Measurements from ENCODE around the gene KXD1. TPM values are rescaled to one million over a fixed set of nuclear protein-coding genes. Genes with fewer than 3 reads are reported as not detected.

The KXD1 gene, protein sequence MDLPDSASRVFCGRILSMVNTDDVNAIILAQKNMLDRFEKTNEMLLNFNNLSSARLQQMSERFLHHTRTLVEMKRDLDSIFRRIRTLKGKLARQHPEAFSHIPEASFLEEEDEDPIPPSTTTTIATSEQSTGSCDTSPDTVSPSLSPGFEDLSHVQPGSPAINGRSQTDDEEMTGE
- 10 to 100 TPM; 63.2 to 76.9 (median 68.8) TPM for total RNA-seq
- long read RNA-seq, donor 1, transcript KXD1-201 (5 exons, 1,426 nt) = major isoform, 52 of 78 reads
- long read RNA-seq, donor 1, partial matches to known transcripts = 11 of 78 reads
- long read RNA-seq, donor 1, other reads (novel, unspliced or antisense) = 11 of 78 reads
- long read RNA-seq, donor 2, transcript KXD1-201 (5 exons, 1,426 nt) = major isoform, 46 of 60 reads
- long read RNA-seq, donor 2, partial matches to known transcripts = 0 of 60 reads
- long read RNA-seq, donor 2, other reads (novel, unspliced or antisense) = 7 of 60 reads

GRCh38 chr19:18557411-18558201 is at the start of gene KXD1:
Gene KXD1, plus strand, starts transcription at chr19:18557870. Its CDS starts 4,187 bp downstream, at chr19:18562057.
- intact Hi-C loops (cut with DNase I, micrococcal nuclease) = no loop called here
- H3K4me3 ChIP-seq = peak within 1 kb of the TSS; percentile 62
- ATAC-seq (peak; percentile 99), DNase-seq (peak; percentile 96 to 99 (median 99))
- no peaks in the 10 kb centered on the region for H3K36me3 ChIP-seq (ENCODE audit: low read depth)
- peaks cover 6% of the 10 kb centered on the region for H3K4me1 ChIP-seq (ENCODE audit: low read depth)
- H3K9me3 ChIP-seq = no peaks in the 10 kb centered on the region
- TF ChIP-seq CTCF (IDR thresholded peaks at IDR 0.05) = no peak

DNA sequence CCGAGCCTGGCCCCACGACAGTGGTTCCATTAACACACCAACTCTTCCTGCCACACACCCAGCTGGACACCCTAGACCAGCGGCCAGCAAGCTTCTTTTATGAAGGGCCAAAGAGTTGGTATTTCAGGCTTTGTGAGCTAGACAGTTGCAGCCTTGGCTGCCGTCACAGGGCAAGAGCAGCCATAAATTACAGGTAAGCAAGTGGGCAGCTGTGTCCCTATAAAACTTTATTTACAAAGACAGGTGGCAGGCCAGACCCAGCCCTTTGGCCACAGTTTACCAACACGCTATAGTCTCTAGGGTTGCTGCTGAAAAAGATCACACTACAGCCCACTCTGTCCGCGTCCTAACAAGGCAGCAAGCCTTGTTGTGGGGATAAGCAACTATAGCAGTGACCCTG is 49.1 kb upstream of the KXD1 start:
- H3K4me3 ChIP-seq = no peak overlapping the region
- H3K4me1 ChIP-seq (ENCODE audit: low read depth) = peaks cover 72% of the 10 kb centered on the region
- no peaks in the 10 kb centered on the region for H3K36me3 ChIP-seq (ENCODE audit: low read depth)
- H3K9me3 ChIP-seq = no peaks in the 10 kb centered on the region
- intact Hi-C loops (cut with DNase I, micrococcal nuclease) = no loop called here
- DNase-seq (no peak), ATAC-seq (peak; percentile 3)
- TF ChIP-seq CTCF (IDR thresholded peaks at IDR 0.05) = no peak

GRCh38 chr19:18510216-18510615 is 47.5 kb upstream of the KXD1 start:
- intact Hi-C loops (cut with DNase I, micrococcal nuclease) = no loop called here
- no peaks in the 10 kb centered on the region for H3K9me3 ChIP-seq
- H3K4me3 ChIP-seq = no peak overlapping the region
- no peak for DNase-seq
- peaks cover 70% of the 10 kb centered on the region for H3K4me1 ChIP-seq (ENCODE audit: low read depth)
- H3K36me3 ChIP-seq (ENCODE audit: low read depth) = no peaks in the 10 kb centered on the region
- ATAC-seq = no peak
- TF ChIP-seq CTCF (IDR thresholded peaks at IDR 0.05) = no peak

DNA sequence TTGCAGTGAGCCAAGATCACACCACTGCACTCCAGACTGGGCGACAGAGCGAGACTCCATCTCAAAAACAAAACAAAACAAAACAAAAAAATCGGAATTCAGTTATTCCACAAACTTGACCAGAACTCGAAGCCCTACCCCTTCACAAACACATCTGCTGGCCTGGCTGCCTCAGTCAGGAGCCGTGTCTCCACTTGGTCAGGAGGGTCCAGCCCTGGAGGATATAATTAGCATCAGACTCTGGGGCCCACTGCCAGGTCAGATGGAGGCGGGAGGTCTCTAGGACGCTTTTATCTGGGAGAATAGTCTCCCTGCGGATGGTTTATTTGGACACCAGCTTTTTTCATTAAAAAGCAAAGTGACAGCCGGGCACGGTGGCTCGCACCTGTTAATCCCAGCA is 43.8 kb upstream of the KXD1 start:
- no peak for ATAC-seq
- Histone ChIP-seq H3K4me1 (ENCODE audit: low read depth) (peaks cover 54% of the 10 kb centered on the region), H3K36me3 (ENCODE audit: low read depth) (no peaks in the 10 kb centered on the region), H3K9me3 (no peaks in the 10 kb centered on the region), H3K4me3 (no peak overlapping the region)
- TF ChIP-seq CTCF (IDR thresholded peaks at IDR 0.05) = no peak
- peak in 1 of 3 donors; percentile 25 for DNase-seq
- intact Hi-C loops (cut with DNase I, micrococcal nuclease) = no loop called here

GRCh38 chr19:18514800-18515682 is 42.6 kb upstream of the KXD1 start:
- no peak for TF ChIP-seq CTCF (IDR thresholded peaks at IDR 0.05)
- Histone ChIP-seq H3K4me3 (no peak overlapping the region), H3K4me1 (ENCODE audit: low read depth) (peaks cover 49% of the 10 kb centered on the region), H3K9me3 (no peaks in the 10 kb centered on the region), H3K36me3 (ENCODE audit: low read depth) (no peaks in the 10 kb centered on the region)
- ATAC-seq (peak; percentile 86), DNase-seq (peak; percentile 54 to 74 (median 64))
- intact Hi-C loops (cut with DNase I, micrococcal nuclease) = no loop called here
